H9 (cell line): ENCODE results near the gene IGFL4. TPM values are rescaled to one million over a fixed set of nuclear protein-coding genes. Genes with fewer than 3 reads are reported as not detected.

Source experiments
- DNase-seq: peaks from one replicate; pipeline ENCODE4 v3.0.0-alpha.2; 2017
- H2AFZ ChIP-seq: one replicate; pipeline ENCODE4 v1.6.1; 2013; ENCODE audit warnings: mild to moderate bottlenecking, low read length, control low read depth, moderate library complexity
- H2AK5ac ChIP-seq: 2 replicates; pipeline ENCODE4 v1.6.1; 2013; ENCODE audit warnings: low read length, control low read depth, mixed read lengths; ENCODE audit not compliant: insufficient read length
- H2BK120ac ChIP-seq: one replicate; pipeline ENCODE4 v1.6.1; 2013; ENCODE audit warnings: low read depth, mild to moderate bottlenecking, low read length, control low read depth, inconsistent platforms; ENCODE audit not compliant: poor library complexity, severe bottlenecking
- H2BK12ac ChIP-seq: 2 replicates; pipeline ENCODE4 v1.6.1; 2013; ENCODE audit warnings: low read length, control low read depth, mixed read lengths, low read depth; ENCODE audit not compliant: insufficient read length
- H2BK15ac ChIP-seq: 2 replicates; pipeline ENCODE4 v1.6.1; 2013; ENCODE audit warnings: low read depth, low read length, control low read depth
- H2BK20ac ChIP-seq: one replicate; pipeline ENCODE4 v1.6.1; 2013; ENCODE audit warnings: low read depth, mild to moderate bottlenecking, low read length, control low read depth, inconsistent platforms; ENCODE audit not compliant: poor library complexity, severe bottlenecking
- H2BK5ac ChIP-seq: 2 replicates; pipeline ENCODE4 v1.6.1; 2013; ENCODE audit warnings: low read length, control low read depth, mixed read lengths; ENCODE audit not compliant: insufficient read length
- H3K14ac ChIP-seq: 2 replicates; pipeline ENCODE4 v1.6.1; 2013; ENCODE audit warnings: low read length, control low read depth; ENCODE audit not compliant: insufficient read depth
- H3K18ac ChIP-seq: 2 replicates; pipeline ENCODE4 v1.6.1; 2013; ENCODE audit warnings: low read depth, mild to moderate bottlenecking, mixed read lengths, low read length, control low read depth; ENCODE audit not compliant: insufficient read length
- H3K23ac ChIP-seq: 2 replicates; pipeline ENCODE4 v1.6.1; 2013; ENCODE audit warnings: low read length, control low read depth, mixed read lengths, low read depth; ENCODE audit not compliant: insufficient read length
- H3K23me2 ChIP-seq: 2 replicates; pipeline ENCODE4 v1.6.1; 2013; ENCODE audit warnings: low read depth, mild to moderate bottlenecking, mixed read lengths, low read length, control low read depth; ENCODE audit not compliant: insufficient read length, poor library complexity, severe bottlenecking
- H3K27ac ChIP-seq: 2 replicates; pipeline ENCODE4 v1.5.1; 2013; ENCODE audit warnings: low read length, control low read depth, mixed read lengths, low read depth; ENCODE audit not compliant: insufficient read length
- H3K27me3 ChIP-seq: 2 replicates; pipeline ENCODE4 v1.6.1; 2013; ENCODE audit warnings: low read length, control low read depth, inconsistent platforms; ENCODE audit not compliant: insufficient read depth
- H3K4ac ChIP-seq: 2 replicates; pipeline ENCODE4 v1.6.1; 2013; ENCODE audit warnings: low read depth, mild to moderate bottlenecking, control low read depth, inconsistent platforms, low read length, moderate library complexity
- H3K4me1 ChIP-seq: 2 replicates; pipeline ENCODE4 v1.6.1; 2013; ENCODE audit warnings: low read length, control low read depth, inconsistent platforms; ENCODE audit not compliant: insufficient read depth
- H3K4me2 ChIP-seq: 2 replicates; pipeline ENCODE4 v1.6.1; 2013; ENCODE audit warnings: low read length, control low read depth, mixed read lengths; ENCODE audit not compliant: insufficient read length, insufficient read depth
- H3K56ac ChIP-seq: 2 replicates; pipeline ENCODE4 v1.6.1; 2013; ENCODE audit warnings: low read depth, mild to moderate bottlenecking, mixed read lengths, low read length, control low read depth; ENCODE audit not compliant: insufficient read length
- H3K79me1 ChIP-seq: 2 replicates; pipeline ENCODE4 v1.6.1; 2013; ENCODE audit warnings: low read depth, mild to moderate bottlenecking, moderate library complexity, low read length, control low read depth, inconsistent platforms; ENCODE audit not compliant: insufficient read depth, poor library complexity, severe bottlenecking
- H3K79me2 ChIP-seq: 2 replicates; pipeline ENCODE4 v1.6.1; 2013; ENCODE audit warnings: low read length, control low read depth, inconsistent platforms; ENCODE audit not compliant: insufficient read depth
- H3K9ac ChIP-seq: 2 replicates; pipeline ENCODE4 v1.6.1; 2013; ENCODE audit warnings: low read length, control low read depth, mixed read lengths; ENCODE audit not compliant: insufficient read length; ENCODE audit errors: extremely low read depth
- H3K9me3 ChIP-seq: one replicate; pipeline ENCODE4 v1.6.1; 2013; ENCODE audit warnings: low read depth, low read length, inconsistent platforms; ENCODE audit not compliant: control insufficient read depth
- H3T11ph ChIP-seq: one replicate; pipeline ENCODE4 v1.6.1; 2013; ENCODE audit warnings: mild to moderate bottlenecking, low read length, control low read depth, inconsistent platforms
- H4K20me1 ChIP-seq: one replicate; pipeline ENCODE4 v1.6.1; 2013; ENCODE audit not compliant: control insufficient read depth, insufficient read length, insufficient read depth
- H4K5ac ChIP-seq: 2 replicates; pipeline ENCODE4 v1.6.1; 2013; ENCODE audit warnings: low read depth, mild to moderate bottlenecking, mixed read lengths, low read length, control low read depth; ENCODE audit not compliant: insufficient read length
- H4K8ac ChIP-seq: replicated peaks from 2 replicates; pipeline ENCODE4 v1.6.1; 2013; ENCODE audit warnings: low read length, control low read depth, mixed read lengths, low read depth; ENCODE audit not compliant: insufficient read length
- H4K91ac ChIP-seq: 2 replicates; pipeline ENCODE4 v1.6.1; 2013; ENCODE audit warnings: low read depth, mild to moderate bottlenecking, moderate library complexity, mixed read lengths, low read length, control low read depth; ENCODE audit not compliant: insufficient read length
- H3K27ac Mint-ChIP-seq, 3 experiments: 2 replicates in 2 of 3; 3 replicates in 1 of 3; pipeline ENCODE4 v1.8.0; 2020 to 2021; ENCODE audit warnings: mixed read lengths in 3 of 3, mild to moderate bottlenecking in 1 of 3, moderate library complexity in 1 of 3
- H3K27me3 Mint-ChIP-seq: 2 replicates; pipeline ENCODE4 v1.8.0; 2021; ENCODE audit warnings: low read depth, mild to moderate bottlenecking, moderate library complexity, mixed read lengths
- H3K36me3 Mint-ChIP-seq, 3 experiments: 2 replicates in 2 of 3; 3 replicates in 1 of 3; pipeline ENCODE4 v1.8.0; 2020 to 2021; ENCODE audit warnings: low read depth in 3 of 3, mixed read lengths in 3 of 3; ENCODE audit not compliant: insufficient read depth in 1 of 3
- H3K4me1 Mint-ChIP-seq, 2 experiments: 2 replicates each; pipeline ENCODE4 v1.8.0; 2020; ENCODE audit warnings: mixed read lengths in 2 of 2
- H3K4me3 Mint-ChIP-seq, 2 experiments: 2 replicates in 1 of 2; 3 replicates in 1 of 2; pipeline ENCODE4 v1.8.0; 2020 to 2021; ENCODE audit warnings: mild to moderate bottlenecking in 2 of 2, mixed read lengths in 2 of 2, moderate library complexity in 1 of 2
- H3K9me3 Mint-ChIP-seq, 2 experiments: 2 replicates in 1 of 2; 3 replicates in 1 of 2; pipeline ENCODE4 v1.8.0; 2020; ENCODE audit warnings: mild to moderate bottlenecking in 2 of 2, mixed read lengths in 2 of 2, moderate library complexity in 1 of 2
- CTCF ChIP-seq: fragments of 200-600 bp; sonication (generic); conservative IDR thresholded peaks from 3 replicates; pipeline ENCODE4 v1.8.0; 2021; ENCODE audit warnings: antibody characterized with exemption, mild to moderate bottlenecking
- WGBS: extraction: QIAGEN DNeasy Blood & Tissue Kit; methylation state at CpG from one replicate; pipeline ENCODE4 v1.1.7; 2013; ENCODE audit warnings: missing lambda C conversion rate, low lambda C conversion rate, mixed read lengths; ENCODE audit not compliant: insufficient read length; ENCODE audit errors: extremely low coverage; 5-methylcytosine and 5-hydroxymethylcytosine counted together
- total RNA-seq: library from RNA; stranded (reverse); gene quantifications from 2 replicates; pipeline ENCODE4 v1.2.1, GENCODE V29; 2021

Gene IGFL4
- total RNA-seq, 1 experiment from 2014 or later = 0.33 TPM

- no peak overlapping the region for H3K9ac ChIP-seq
These were observed 42.0 kb downstream of the IGFL4 start for GRCh38 chr19:45998834-45999233.

More at GRCh38 chr19:45998834-45999233, 42.0 kb downstream of the IGFL4 start:
- H4K20me1 ChIP-seq = no peaks in the 10 kb centered on the region
- peaks cover 3% of the 10 kb centered on the region for H3K79me1 ChIP-seq
- H3K56ac ChIP-seq = no peak overlapping the region
- no CpG with 5 or more reads among the region's 4 CpGs for WGBS
- H2AFZ ChIP-seq = no peak overlapping the region
- TF ChIP-seq CTCF = no peak
- H3K27me3 ChIP-seq = no peaks in the 10 kb centered on the region
- no peak overlapping the region for H3K23ac ChIP-seq
- H2BK15ac ChIP-seq = no peak overlapping the region
- H2BK20ac ChIP-seq = no peak overlapping the region
- 0 out of 2 replicates have a peak, but pooled peaks cover 5% of the 10 kb centered on the region for H3K79me2 ChIP-seq
- no peaks in the 10 kb centered on the region; a peak in 2 of 5 replicates for H3K9me3 Mint-ChIP-seq
- no peak overlapping the region for H4K91ac ChIP-seq
- no peaks in the 10 kb centered on the region for H3K4me1 ChIP-seq
- no peak overlapping the region for H3K27ac ChIP-seq
- no peak overlapping the region for H2AK5ac ChIP-seq
- no peak overlapping the region for H3K18ac ChIP-seq
- DNase-seq = no peak
- H3T11ph ChIP-seq = no peak overlapping the region
- no peak overlapping the region for H3K14ac ChIP-seq
- peaks cover 14% of the 10 kb centered on the region for H3K23me2 ChIP-seq
- no peak overlapping the region for H2BK12ac ChIP-seq
- H3K27ac Mint-ChIP-seq = peak overlapping the region in 1 of 3 experiments; percentile 26; a peak in 1 of 7 replicates
- no peak overlapping the region for H3K4ac ChIP-seq
- H3K27me3 Mint-ChIP-seq = peaks cover 2% of the 10 kb centered on the region; the same call in 1 of the 2 replicates
- no peak overlapping the region for H3K4me2 ChIP-seq
- no peak overlapping the region for H4K8ac ChIP-seq
- H3K9me3 ChIP-seq = no peaks in the 10 kb centered on the region
- H3K36me3 Mint-ChIP-seq = peaks cover 6 to 13% (median 8%) of the 10 kb centered on the region in 3 experiments; a peak in 6 of 7 replicates
- H2BK5ac ChIP-seq = no peak overlapping the region
- H4K5ac ChIP-seq = no peak overlapping the region
- no peak overlapping the region for H2BK120ac ChIP-seq
- H3K4me3 Mint-ChIP-seq = peak overlapping the region in 1 of 2 experiments; percentile 50; a peak in 2 of 5 replicates
- peaks cover 14 to 38% of the 10 kb centered on the region in 2 experiments for H3K4me1 Mint-ChIP-seq
